Gastrocnemius medialis (tissue), 4 donors: ENCODE data around the gene PRELP.

ENCODE experiments used
- POLR2A ChIP-seq, 2 donors: fragments of 450-650 bp; IDR thresholded peaks; one replicate each; pipeline ENCODE4 v1.6.1; 2017; ENCODE audit warnings: antibody characterized with exemption in 2 of 2, mild to moderate bottlenecking in 2 of 2, moderate library complexity in 2 of 2
- TF ChIP-seq, protein P1 (sequence below), 5 experiments: fragments of 450-650 bp in 3 of 5; fragments of 200-600 bp in 2 of 5; sonication (generic) in 2 of 5; IDR thresholded peaks in 4 of 5; conservative IDR thresholded peaks in 1 of 5; 1 replicate in 4 of 5; 2 replicates in 1 of 5; pipeline ENCODE4 v1.5.1; 2016 to 2019; ENCODE audit warnings: antibody characterized with exemption in 5 of 5, mild to moderate bottlenecking in 3 of 5, moderate library complexity in 3 of 5

DNA sequence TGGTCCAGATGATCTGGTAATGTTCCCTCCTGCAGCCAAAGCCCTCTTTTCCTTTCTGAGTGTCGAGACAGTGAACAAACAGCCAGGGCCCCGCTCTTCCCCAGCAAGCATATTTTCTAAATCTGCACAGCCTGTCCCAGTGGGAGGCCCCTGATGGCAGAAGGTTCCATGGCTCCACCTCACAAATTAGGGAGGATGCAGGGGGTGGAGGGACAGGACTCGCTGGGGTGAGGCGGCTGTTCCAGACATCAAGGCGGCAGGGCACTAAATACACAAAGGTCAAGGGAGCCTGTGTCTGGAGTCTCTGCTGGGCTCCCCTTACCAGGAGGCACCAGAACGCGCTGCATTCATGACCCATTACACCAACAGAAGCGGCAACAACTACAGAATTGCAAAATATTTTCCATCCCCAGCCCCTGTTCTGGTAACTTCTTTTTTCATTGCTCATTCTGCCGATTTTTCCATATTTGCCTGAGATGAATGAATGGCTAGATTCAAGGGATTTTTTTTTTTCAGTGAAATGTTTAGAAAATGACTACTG lies 27.0 kb upstream of the PRELP start:
- TF ChIP-seq POLR2A (IDR thresholded peaks at IDR 0.05), result no peak
- TF ChIP-seq, protein P1, sequence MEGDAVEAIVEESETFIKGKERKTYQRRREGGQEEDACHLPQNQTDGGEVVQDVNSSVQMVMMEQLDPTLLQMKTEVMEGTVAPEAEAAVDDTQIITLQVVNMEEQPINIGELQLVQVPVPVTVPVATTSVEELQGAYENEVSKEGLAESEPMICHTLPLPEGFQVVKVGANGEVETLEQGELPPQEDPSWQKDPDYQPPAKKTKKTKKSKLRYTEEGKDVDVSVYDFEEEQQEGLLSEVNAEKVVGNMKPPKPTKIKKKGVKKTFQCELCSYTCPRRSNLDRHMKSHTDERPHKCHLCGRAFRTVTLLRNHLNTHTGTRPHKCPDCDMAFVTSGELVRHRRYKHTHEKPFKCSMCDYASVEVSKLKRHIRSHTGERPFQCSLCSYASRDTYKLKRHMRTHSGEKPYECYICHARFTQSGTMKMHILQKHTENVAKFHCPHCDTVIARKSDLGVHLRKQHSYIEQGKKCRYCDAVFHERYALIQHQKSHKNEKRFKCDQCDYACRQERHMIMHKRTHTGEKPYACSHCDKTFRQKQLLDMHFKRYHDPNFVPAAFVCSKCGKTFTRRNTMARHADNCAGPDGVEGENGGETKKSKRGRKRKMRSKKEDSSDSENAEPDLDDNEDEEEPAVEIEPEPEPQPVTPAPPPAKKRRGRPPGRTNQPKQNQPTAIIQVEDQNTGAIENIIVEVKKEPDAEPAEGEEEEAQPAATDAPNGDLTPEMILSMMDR (IDR thresholded peaks at IDR 0.05 in 4 of 5, conservative IDR thresholded peaks at IDR 0.05 in 1 of 5), result no peak
